Erythroblast (primary cell): ENCODE data around the gene FMO4.
A peak's percentile ranks its signal among the peaks of the same experiment; 100 is the strongest.

Source experiments
- GATA1 ChIP-seq: IDR thresholded peaks from 2 replicates; pipeline ENCODE4 v1.6.1; 2011; ENCODE audit warnings: low read depth, mild to moderate bottlenecking, control low read depth, low read length, moderate library complexity
- POLR2A ChIP-seq: IDR thresholded peaks from 2 replicates; pipeline ENCODE4 v1.6.1; 2011; ENCODE audit warnings: mild to moderate bottlenecking, low read length

GRCh38 chr1:171313835-171314320 lies at the start of gene FMO4:
- peak; percentile 56 for TF ChIP-seq POLR2A
- TF ChIP-seq GATA1 = no peak
